ENCODE measurements around the gene DMGDH.

DNA sequence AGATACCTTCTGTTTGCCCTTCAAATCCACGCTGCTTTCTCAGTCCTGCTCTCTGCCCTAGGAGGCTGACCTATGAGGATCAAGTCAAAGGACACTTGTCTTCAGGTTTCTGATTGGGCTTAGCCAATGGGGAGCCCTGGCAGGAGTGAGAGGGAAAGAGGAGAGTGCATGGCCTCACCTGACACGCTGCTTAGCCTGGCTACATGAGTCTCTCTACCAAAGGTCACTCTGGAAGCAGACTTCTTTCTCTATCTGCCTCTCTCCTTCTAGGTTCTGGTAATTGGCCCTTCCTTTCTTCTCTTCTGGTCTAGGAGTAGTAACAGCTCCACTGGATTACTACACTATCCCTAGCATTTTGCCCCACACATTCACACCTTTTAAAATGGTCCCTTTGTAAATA, 97.5 kb downstream of the DMGDH start:
- TF ChIP-seq, protein P1, sequence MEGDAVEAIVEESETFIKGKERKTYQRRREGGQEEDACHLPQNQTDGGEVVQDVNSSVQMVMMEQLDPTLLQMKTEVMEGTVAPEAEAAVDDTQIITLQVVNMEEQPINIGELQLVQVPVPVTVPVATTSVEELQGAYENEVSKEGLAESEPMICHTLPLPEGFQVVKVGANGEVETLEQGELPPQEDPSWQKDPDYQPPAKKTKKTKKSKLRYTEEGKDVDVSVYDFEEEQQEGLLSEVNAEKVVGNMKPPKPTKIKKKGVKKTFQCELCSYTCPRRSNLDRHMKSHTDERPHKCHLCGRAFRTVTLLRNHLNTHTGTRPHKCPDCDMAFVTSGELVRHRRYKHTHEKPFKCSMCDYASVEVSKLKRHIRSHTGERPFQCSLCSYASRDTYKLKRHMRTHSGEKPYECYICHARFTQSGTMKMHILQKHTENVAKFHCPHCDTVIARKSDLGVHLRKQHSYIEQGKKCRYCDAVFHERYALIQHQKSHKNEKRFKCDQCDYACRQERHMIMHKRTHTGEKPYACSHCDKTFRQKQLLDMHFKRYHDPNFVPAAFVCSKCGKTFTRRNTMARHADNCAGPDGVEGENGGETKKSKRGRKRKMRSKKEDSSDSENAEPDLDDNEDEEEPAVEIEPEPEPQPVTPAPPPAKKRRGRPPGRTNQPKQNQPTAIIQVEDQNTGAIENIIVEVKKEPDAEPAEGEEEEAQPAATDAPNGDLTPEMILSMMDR (IDR thresholded peaks at IDR 0.05; ENCODE audit: low read depth, low read length, missing input control), result no peak
- TF ChIP-seq, protein P2, sequence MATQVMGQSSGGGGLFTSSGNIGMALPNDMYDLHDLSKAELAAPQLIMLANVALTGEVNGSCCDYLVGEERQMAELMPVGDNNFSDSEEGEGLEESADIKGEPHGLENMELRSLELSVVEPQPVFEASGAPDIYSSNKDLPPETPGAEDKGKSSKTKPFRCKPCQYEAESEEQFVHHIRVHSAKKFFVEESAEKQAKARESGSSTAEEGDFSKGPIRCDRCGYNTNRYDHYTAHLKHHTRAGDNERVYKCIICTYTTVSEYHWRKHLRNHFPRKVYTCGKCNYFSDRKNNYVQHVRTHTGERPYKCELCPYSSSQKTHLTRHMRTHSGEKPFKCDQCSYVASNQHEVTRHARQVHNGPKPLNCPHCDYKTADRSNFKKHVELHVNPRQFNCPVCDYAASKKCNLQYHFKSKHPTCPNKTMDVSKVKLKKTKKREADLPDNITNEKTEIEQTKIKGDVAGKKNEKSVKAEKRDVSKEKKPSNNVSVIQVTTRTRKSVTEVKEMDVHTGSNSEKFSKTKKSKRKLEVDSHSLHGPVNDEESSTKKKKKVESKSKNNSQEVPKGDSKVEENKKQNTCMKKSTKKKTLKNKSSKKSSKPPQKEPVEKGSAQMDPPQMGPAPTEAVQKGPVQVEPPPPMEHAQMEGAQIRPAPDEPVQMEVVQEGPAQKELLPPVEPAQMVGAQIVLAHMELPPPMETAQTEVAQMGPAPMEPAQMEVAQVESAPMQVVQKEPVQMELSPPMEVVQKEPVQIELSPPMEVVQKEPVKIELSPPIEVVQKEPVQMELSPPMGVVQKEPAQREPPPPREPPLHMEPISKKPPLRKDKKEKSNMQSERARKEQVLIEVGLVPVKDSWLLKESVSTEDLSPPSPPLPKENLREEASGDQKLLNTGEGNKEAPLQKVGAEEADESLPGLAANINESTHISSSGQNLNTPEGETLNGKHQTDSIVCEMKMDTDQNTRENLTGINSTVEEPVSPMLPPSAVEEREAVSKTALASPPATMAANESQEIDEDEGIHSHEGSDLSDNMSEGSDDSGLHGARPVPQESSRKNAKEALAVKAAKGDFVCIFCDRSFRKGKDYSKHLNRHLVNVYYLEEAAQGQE (IDR thresholded peaks at IDR 0.05), result no peak
- TF ChIP-seq, protein P3, sequence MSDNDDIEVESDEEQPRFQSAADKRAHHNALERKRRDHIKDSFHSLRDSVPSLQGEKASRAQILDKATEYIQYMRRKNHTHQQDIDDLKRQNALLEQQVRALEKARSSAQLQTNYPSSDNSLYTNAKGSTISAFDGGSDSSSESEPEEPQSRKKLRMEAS (IDR thresholded peaks at IDR 0.05), result no peak
- TF ChIP-seq EGR1 (IDR thresholded peaks at IDR 0.05; ENCODE audit: low read depth in 2 of 2), result no peak
- TF ChIP-seq HNF4G (IDR thresholded peaks at IDR 0.05), result no peak
- no peak for TF ChIP-seq JUND (IDR thresholded peaks at IDR 0.05)
